ENCODE results near the gene YES1. TPM values are rescaled to one million over a fixed set of nuclear protein-coding genes. Genes with fewer than 3 reads are reported as not detected.

Gene YES1
- total and polyA plus RNA-seq, 2 of the 8 experiments (the other 6 are each of a cell fraction or from before 2014, with no cell fraction given) = 14.8 to 94.3 TPM

- Histone ChIP-seq H3K27ac (ENCODE audit: low read depth, low read length) (no peak overlapping the region), H3K23ac (ENCODE audit: insufficient read length) (no peak overlapping the region), H4K8ac (ENCODE audit: extremely low read depth, insufficient read depth, low read length) (no peak overlapping the region), H2BK15ac (ENCODE audit: low read length) (no peak overlapping the region), H2BK5ac (ENCODE audit: low read depth, low read length) (no peak overlapping the region), H3K4me1 (replicated peaks in 1 of 4; ENCODE audit: control insufficient read depth in 3 of 4, insufficient read depth in 4 of 4, low read length in 3 of 4) (peaks cover 0 to 2% (median 0%) of the 10 kb centered on the region in 4 experiments; a peak in 1 of 7 replicates), H3K4me2 (ENCODE audit: insufficient read depth in 1 of 2, low read depth in 2 of 2, low read length in 2 of 2) (no peak overlapping the region), H3K4me3 (ENCODE audit: extremely low read depth in 1 of 4, insufficient read depth in 2 of 4, low read depth in 3 of 4, low read length in 4 of 4) (no peak overlapping the region), H3K79me2 (ENCODE audit: control insufficient read depth in 1 of 2, insufficient read depth in 2 of 2, low read length in 2 of 2) (peaks cover 2 to 60% of the 10 kb centered on the region in 2 experiments; a peak in 2 of 4 replicates), H2AK5ac (ENCODE audit: low read depth, low read length) (no peak overlapping the region), H3K9me3 (ENCODE audit: insufficient read depth in 2 of 2, low read depth in 1 of 2, low read length in 1 of 2) (no peaks in the 10 kb centered on the region), H2BK20ac (ENCODE audit: low read length) (no peak overlapping the region), H4K20me1 (replicated peaks in 1 of 2; ENCODE audit: control insufficient read depth in 1 of 2, insufficient read depth in 2 of 2, low read length in 2 of 2) (peaks cover 4 to 5% of the 10 kb centered on the region in 2 experiments), H3K18ac (ENCODE audit: extremely low read depth, low read length) (no peak overlapping the region), H2BK12ac (ENCODE audit: low read depth, low read length) (no peak overlapping the region), H4K5ac (ENCODE audit: insufficient read length, low read depth, low read length) (no peak overlapping the region), H4K91ac (replicated peaks; ENCODE audit: insufficient read length, low read length) (no peak overlapping the region), H2BK120ac (replicated peaks; ENCODE audit: low read depth, low read length) (no peak overlapping the region), H3K79me1 (ENCODE audit: low read depth, low read length) (peaks cover 8% of the 10 kb centered on the region), H3K4ac (replicated peaks; ENCODE audit: insufficient read length, low read depth, low read length) (no peak overlapping the region), H3K27me3 (replicated peaks in 1 of 4; ENCODE audit: control insufficient read depth in 3 of 4, extremely low read depth in 1 of 4, insufficient read depth in 3 of 4, low read length in 3 of 4) (no peaks in the 10 kb centered on the region), H3K36me3 (ENCODE audit: control insufficient read depth in 2 of 4, insufficient read depth in 4 of 4, low read length in 3 of 4) (no peaks in the 10 kb centered on the region), H3K23me2 (ENCODE audit: low read depth, low read length) (no peaks in the 10 kb centered on the region), H3K9ac (replicated peaks in 1 of 4; ENCODE audit: extremely low read depth in 1 of 4, low read depth in 3 of 4, low read length in 3 of 4) (no peak overlapping the region), H3K14ac (ENCODE audit: insufficient read length) (no peak overlapping the region), H3K56ac (replicated peaks; ENCODE audit: insufficient read length, low read depth, low read length) (no peak overlapping the region), H2AFZ (ENCODE audit: low read length) (no peak overlapping the region)
- FAIRE-seq (no peak), DNase-seq (ENCODE audit: low read depth in 1 of 2, low spot score in 2 of 2) (no peak)
- ChIA-PET POLR2A (ENCODE audit: partially characterized antibody) (no interaction called here), CTCF (ENCODE audit: partially characterized antibody) (no interaction called here)
- WGBS, 2 experiments (ENCODE audit: extremely low coverage in 1 of 2, insufficient coverage in 1 of 2, insufficient read length in 1 of 2, insufficient replicate concordance in 2 of 2, low coverage in 1 of 2, low lambda C conversion rate in 2 of 2, missing lambda C conversion rate in 1 of 2) = 95% methylated on average over 1 of the region's 1 CpG; no CpG with 5 or more reads in 1 of the 2 experiments
- TF ChIP-seq HDAC6 (IDR thresholded peaks at IDR 0.05; ENCODE audit: low read depth, low read length) (no peak), SP2 (IDR thresholded peaks at IDR 0.05; ENCODE audit: low read length) (no peak), TAF7 (optimal IDR thresholded peaks at IDR 0.05; ENCODE audit: borderline replicate concordance, low read depth, low read length) (no peak), KDM5A (IDR thresholded peaks at IDR 0.05; ENCODE audit: low read length) (no peak), RNF2 (IDR thresholded peaks at IDR 0.05; ENCODE audit: borderline replicate concordance, low read depth, low read length, missing control alignments, poor library complexity, severe bottlenecking) (no peak), YY1 (IDR thresholded peaks at IDR 0.05; ENCODE audit: low read depth, low read length) (no peak), JUN (IDR thresholded peaks at IDR 0.05; ENCODE audit: low read depth, low read length) (no peak), KDM4A (IDR thresholded peaks at IDR 0.05; ENCODE audit: low read depth, low read length, severe bottlenecking) (no peak), RXRA (IDR thresholded peaks at IDR 0.05; ENCODE audit: insufficient read depth, low read depth, low read length) (no peak), RFX5 (IDR thresholded peaks at IDR 0.05; ENCODE audit: borderline replicate concordance, low read depth, low read length) (no peak)
- TF ChIP-seq, protein P1, sequence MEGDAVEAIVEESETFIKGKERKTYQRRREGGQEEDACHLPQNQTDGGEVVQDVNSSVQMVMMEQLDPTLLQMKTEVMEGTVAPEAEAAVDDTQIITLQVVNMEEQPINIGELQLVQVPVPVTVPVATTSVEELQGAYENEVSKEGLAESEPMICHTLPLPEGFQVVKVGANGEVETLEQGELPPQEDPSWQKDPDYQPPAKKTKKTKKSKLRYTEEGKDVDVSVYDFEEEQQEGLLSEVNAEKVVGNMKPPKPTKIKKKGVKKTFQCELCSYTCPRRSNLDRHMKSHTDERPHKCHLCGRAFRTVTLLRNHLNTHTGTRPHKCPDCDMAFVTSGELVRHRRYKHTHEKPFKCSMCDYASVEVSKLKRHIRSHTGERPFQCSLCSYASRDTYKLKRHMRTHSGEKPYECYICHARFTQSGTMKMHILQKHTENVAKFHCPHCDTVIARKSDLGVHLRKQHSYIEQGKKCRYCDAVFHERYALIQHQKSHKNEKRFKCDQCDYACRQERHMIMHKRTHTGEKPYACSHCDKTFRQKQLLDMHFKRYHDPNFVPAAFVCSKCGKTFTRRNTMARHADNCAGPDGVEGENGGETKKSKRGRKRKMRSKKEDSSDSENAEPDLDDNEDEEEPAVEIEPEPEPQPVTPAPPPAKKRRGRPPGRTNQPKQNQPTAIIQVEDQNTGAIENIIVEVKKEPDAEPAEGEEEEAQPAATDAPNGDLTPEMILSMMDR (IDR thresholded peaks at IDR 0.05; ENCODE audit: control extremely low read depth in 1 of 3, insufficient read depth in 1 of 3, low read depth in 1 of 3, low read length in 3 of 3) = no peak
Measured at GRCh38 chr18:774811-775210, 37.2 kb downstream of the YES1 start.
